HepG2 (cell line): Measurements from ENCODE around the gene GFRA3. TPM values are rescaled to one million over a fixed set of nuclear protein-coding genes. Genes with fewer than 3 reads are reported as not detected.

Source experiments
- ATAC-seq: fragments of 200-7000 bp; cut with Tn5 transposase; 3 replicates; pipeline ENCODE4 v1.9.1; 2020; ENCODE audit warnings: mild to moderate bottlenecking, moderate library complexity
- Bru-seq: library from RNA; stranded (reverse); fragments of 400-500 nt; gene quantifications from one replicate; lab custom pipeline; 2021; lab: Mats Ljungman, UMichigan
- BruChase-seq, 2 experiments: library from RNA; stranded (reverse); fragments of 400-500 nt; gene quantifications; one replicate each; lab custom pipeline; 2021; lab: Mats Ljungman, UMichigan
- BruUV-seq: library from RNA; stranded (reverse); fragments of 400-500 nt; replicated peaks from 2 replicates; lab custom pipeline; 2021; lab: Mats Ljungman, UMichigan
- CTCF ChIA-PET: fragments of 300-600 bp; formaldehyde crosslinking; extraction: SDS; loops from one replicate; lab custom pipeline; 2021; ENCODE audit warnings: low total read pairs, inconsistent platforms, low intra/inter-chr PET ratio; lab: Yijun Ruan, JAX
- POLR2A ChIA-PET: fragments of 350-600 bp; sonication (Branson Sonifier 250); formaldehyde crosslinking; loops from one replicate; lab custom pipeline; 2020; ENCODE audit warnings: antibody characterized with exemption, inconsistent platforms; lab: Yijun Ruan, JAX
- DNase-seq: peaks from one replicate; pipeline ENCODE4 v3.0.0-alpha.2; 2015; ENCODE audit warnings: low spot score
- FAIRE-seq: peaks from 3 replicates; lab custom pipeline; 2011; peaks lifted over from hg19 to GRCh38; lab: Jason Lieb, UNC
- H2AFZ ChIP-seq: one replicate; pipeline ENCODE4 v1.6.1; 2011; ENCODE audit warnings: low read length, inconsistent platforms
- H3K27ac ChIP-seq: fragments of 300-600 bp; 3 replicates; pipeline ENCODE4 v1.8.0; 2011; ENCODE audit warnings: mixed run types, mild to moderate bottlenecking, mixed read lengths, low read length, inconsistent platforms; ENCODE audit not compliant: insufficient read depth; ENCODE audit errors: extremely low read length
- H3K27me3 ChIP-seq, 2 experiments: fragments of 200-600 bp in 1 of 2; 2 replicates in 1 of 2; 3 replicates in 1 of 2; pipeline versions ENCODE4 v1.6.0 to v1.8.0; 2011; ENCODE audit warnings: low read length in 2 of 2, mild to moderate bottlenecking in 2 of 2, moderate library complexity in 2 of 2, inconsistent platforms in 1 of 2; ENCODE audit not compliant: insufficient read depth in 2 of 2, control insufficient read depth in 1 of 2
- H3K36me3 ChIP-seq, 2 experiments: fragments of 200-600 bp in 1 of 2; replicated peaks in 1 of 2; 2 replicates in 1 of 2; 3 replicates in 1 of 2; pipeline versions ENCODE4 v1.5.1 to v1.8.0; 2011; ENCODE audit warnings: low read length in 2 of 2, inconsistent platforms in 1 of 2; ENCODE audit not compliant: insufficient read depth in 2 of 2, control insufficient read depth in 1 of 2
- H3K4me1 ChIP-seq: 2 replicates; pipeline ENCODE4 v1.5.1; 2012; ENCODE audit warnings: low read length, inconsistent platforms; ENCODE audit not compliant: insufficient read depth
- H3K4me2 ChIP-seq: 2 replicates; pipeline ENCODE4 v1.6.0; 2011; ENCODE audit warnings: low read depth, low read length, inconsistent platforms
- H3K4me3 ChIP-seq, 3 experiments: fragments of 200-600 bp in 1 of 3; sonication (generic), shearing (Covaris generic) in 1 of 3; replicated peaks in 1 of 3; 2 replicates each; pipeline ENCODE4 v1.5.1; 2011 to 2016; ENCODE audit warnings: low read length in 3 of 3, inconsistent platforms in 2 of 3, low read depth in 2 of 3, mild to moderate bottlenecking in 2 of 3, control low read depth in 1 of 3, mixed read lengths in 1 of 3; ENCODE audit not compliant: insufficient read depth in 1 of 3
- H3K79me2 ChIP-seq: one replicate; pipeline ENCODE4 v1.6.1; 2011; ENCODE audit warnings: low read length, inconsistent platforms; ENCODE audit not compliant: insufficient read depth
- H3K9ac ChIP-seq: 2 replicates; pipeline ENCODE4 v1.6.0; 2011; ENCODE audit warnings: mild to moderate bottlenecking, low read depth, low read length, inconsistent platforms; ENCODE audit not compliant: insufficient read depth
- H3K9me3 ChIP-seq: 2 replicates; pipeline ENCODE4 v1.5.1; 2012; ENCODE audit warnings: mild to moderate bottlenecking, low read length
- H4K20me1 ChIP-seq: 2 replicates; pipeline ENCODE4 v1.6.0; 2011; ENCODE audit warnings: inconsistent platforms, mild to moderate bottlenecking, low read length, moderate library complexity; ENCODE audit not compliant: insufficient read depth
- ATF7-NPFF ChIP-seq: sonication (generic); formaldehyde crosslinking; IDR thresholded peaks from 2 replicates; pipeline ENCODE4 v1.8.1; 2023; ENCODE audit warnings: mild to moderate bottlenecking, low read depth, missing genetic modification reagents, moderate library complexity
- SP2 ChIP-seq: sonication (generic); formaldehyde crosslinking; IDR thresholded peaks from 2 replicates; pipeline ENCODE4 v1.5.1; 2020; ENCODE audit warnings: mild to moderate bottlenecking, missing genetic modification reagents
- ZNF263 ChIP-seq: sonication (generic); formaldehyde crosslinking; IDR thresholded peaks from 2 replicates; pipeline ENCODE4 v1.4.0; 2020; ENCODE audit warnings: missing genetic modification reagents
- ZNF768 ChIP-seq: sonication (generic); formaldehyde crosslinking; IDR thresholded peaks from 2 replicates; pipeline ENCODE4 v1.4.0; 2020; ENCODE audit warnings: missing genetic modification reagents
- ZNF878 ChIP-seq: sonication (generic); formaldehyde crosslinking; IDR thresholded peaks from 2 replicates; pipeline ENCODE4 v1.8.1; 2023; ENCODE audit warnings: mild to moderate bottlenecking, missing genetic modification reagents, moderate library complexity
- WGBS: methylation state at CpG from one replicate; pipeline ENCODE4 v1.1.6; 2017; ENCODE audit warnings: low lambda C conversion rate; 5-methylcytosine and 5-hydroxymethylcytosine counted together
- in situ Hi-C: cut with HindIII; loops from 2 replicates; pipeline ENCODE4 v1.10.0; 2017; ENCODE audit warnings: low pct_unique_long_range_greater_than_20kb; ENCODE audit not compliant: extremely low pct_ligation_motif_present
- intact Hi-C: fragments of 100-400 bp; cut with micrococcal nuclease; formaldehyde crosslinking; loops from one replicate; pipeline ENCODE4 v1.10.0; 2022; ENCODE audit not compliant: unreplicated experiment
- long read RNA-seq, 2 experiments: library from RNA in 1 of 2; library from polyadenylated mRNA in 1 of 2; stranded (forward) in 1 of 2; unstranded in 1 of 2; transcript quantifications; one replicate each; pipeline ENCODE4 v2.0.0, GENCODE V29; 2019 to 2022
- polyA minus RNA-seq, 3 experiments: library from RNA; depleted of rRNA, polyadenylated mRNA; stranded (reverse); fragments of >200 nt; gene quantifications; 2 replicates each; pipeline ENCODE4 v1.2.3, GENCODE V29; 2011; ENCODE audit warnings: low replicate concordance in 1 of 3
- polyA plus RNA-seq, 8 experiments: library from polyadenylated mRNA; depleted of rRNA in 3 of 8; stranded (reverse) in 7 of 8; unstranded in 1 of 8; fragments of >200 nt; fragmentation: Illumina TruSeq in 4 of 8; extraction: Trizol in 4 of 8; gene quantifications; 2 replicates each; pipeline versions ENCODE4 v1.2.1 to v1.2.3, GENCODE V29; 2011 to 2016; ENCODE audit warnings: low read depth in 4 of 8, missing spikeins in 1 of 8, mixed read lengths in 1 of 8; ENCODE audit not compliant: insufficient read depth in 1 of 8
- total RNA-seq, 5 experiments: library from RNA; depleted of rRNA; stranded (reverse); fragments of >200 nt; fragmentation: Illumina TruSeq; extraction: Trizol; gene quantifications; 2 replicates each; pipeline ENCODE4 v1.2.3, GENCODE V29; 2016; ENCODE audit warnings: low read depth in 1 of 5
- TF ChIP-seq, protein P1 (sequence below): sonication (generic); formaldehyde crosslinking; IDR thresholded peaks from 2 replicates; pipeline ENCODE4 v1.5.0; 2020; ENCODE audit warnings: mild to moderate bottlenecking, missing genetic modification reagents, moderate library complexity
- TF ChIP-seq, protein P2 (sequence below): sonication (generic); formaldehyde crosslinking; IDR thresholded peaks from 2 replicates; pipeline ENCODE4 v1.4.0; 2020; ENCODE audit warnings: missing genetic modification reagents
- TF ChIP-seq, protein P3 (sequence below): sonication (generic); formaldehyde crosslinking; IDR thresholded peaks from 2 replicates; pipeline ENCODE4 v1.4.0; 2020; ENCODE audit warnings: mild to moderate bottlenecking, missing genetic modification reagents, borderline replicate concordance

GFRA3 gene, protein sequence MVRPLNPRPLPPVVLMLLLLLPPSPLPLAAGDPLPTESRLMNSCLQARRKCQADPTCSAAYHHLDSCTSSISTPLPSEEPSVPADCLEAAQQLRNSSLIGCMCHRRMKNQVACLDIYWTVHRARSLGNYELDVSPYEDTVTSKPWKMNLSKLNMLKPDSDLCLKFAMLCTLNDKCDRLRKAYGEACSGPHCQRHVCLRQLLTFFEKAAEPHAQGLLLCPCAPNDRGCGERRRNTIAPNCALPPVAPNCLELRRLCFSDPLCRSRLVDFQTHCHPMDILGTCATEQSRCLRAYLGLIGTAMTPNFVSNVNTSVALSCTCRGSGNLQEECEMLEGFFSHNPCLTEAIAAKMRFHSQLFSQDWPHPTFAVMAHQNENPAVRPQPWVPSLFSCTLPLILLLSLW
- total RNA-seq (2016; rRNA removed; fragmentation: Illumina TruSeq; extraction: Trizol): 0.10 and 0.27 TPM in 2 replicates
- total RNA-seq (2016; cell fraction: cytosol; rRNA removed; fragmentation: Illumina TruSeq; extraction: Trizol; ENCODE audit: low read depth): not detected in 2 replicates
- 0.24 TPM in 1 of 2 replicates, not detected in the other for total RNA-seq (2016; cell fraction: insoluble cytoplasmic fraction; rRNA removed; fragmentation: Illumina TruSeq; extraction: Trizol)
- 0.14 and 0.28 TPM in 2 replicates for total RNA-seq (2016; cell fraction: membrane; rRNA removed; fragmentation: Illumina TruSeq; extraction: Trizol)
- total RNA-seq (2016; cell fraction: nucleus; rRNA removed; fragmentation: Illumina TruSeq; extraction: Trizol): 0.31 and 0.47 TPM in 2 replicates
- polyA plus RNA-seq (2011; rRNA removed): 0.30 and 0.48 TPM in 2 replicates
- polyA plus RNA-seq (2011; cell fraction: cytosol; rRNA removed): 0.33 and 0.40 TPM in 2 replicates
- polyA plus RNA-seq (2011; cell fraction: nucleus; rRNA removed): 0.19 and 0.28 TPM in 2 replicates
- 0.43 and 0.91 TPM in 2 replicates for polyA plus RNA-seq (2012)
- 0.18 and 0.20 TPM in 2 replicates for polyA plus RNA-seq (2016; cell fraction: cytosol; fragmentation: Illumina TruSeq; extraction: Trizol; ENCODE audit: low read depth)
- polyA plus RNA-seq (2016; cell fraction: insoluble cytoplasmic fraction; fragmentation: Illumina TruSeq; extraction: Trizol; ENCODE audit: low read depth): 0.34 and 0.48 TPM in 2 replicates
- 0.33 and 0.35 TPM in 2 replicates for polyA plus RNA-seq (2016; cell fraction: membrane; fragmentation: Illumina TruSeq; extraction: Trizol; ENCODE audit: low read depth)
- polyA plus RNA-seq (2016; cell fraction: nucleus; fragmentation: Illumina TruSeq; extraction: Trizol; ENCODE audit: insufficient read depth, low read depth): 0.73 and 1.1 TPM in 2 replicates
- 0.32 and 0.44 TPM in 2 replicates for polyA minus RNA-seq (2011; rRNA and poly(A)+ RNA removed; ENCODE audit: low replicate concordance)
- not detected in 2 replicates for polyA minus RNA-seq (2011; cell fraction: cytosol; rRNA and poly(A)+ RNA removed)
- not detected in 2 replicates for polyA minus RNA-seq (2011; cell fraction: nucleus; rRNA and poly(A)+ RNA removed)
- percentile 8 among the genes with signal in this experiment for Bru-seq, nascent RNA
- percentile 9 among the genes with signal in this experiment for BruChase-seq, experiment 1, labeled RNA remaining after a 6-hour chase
- percentile 21 among the genes with signal in this experiment for BruChase-seq, experiment 2, labeled RNA remaining after a 2-hour chase
- long read RNA-seq, experiment 1, partial matches to known transcripts: 0 of 1 reads
- long read RNA-seq, experiment 1, other reads (novel, unspliced or antisense): 0 of 1 reads
- long read RNA-seq, experiment 2, partial matches to known transcripts: 1 of 2 reads
- long read RNA-seq, experiment 2, other reads (novel, unspliced or antisense): 0 of 2 reads

DNA sequence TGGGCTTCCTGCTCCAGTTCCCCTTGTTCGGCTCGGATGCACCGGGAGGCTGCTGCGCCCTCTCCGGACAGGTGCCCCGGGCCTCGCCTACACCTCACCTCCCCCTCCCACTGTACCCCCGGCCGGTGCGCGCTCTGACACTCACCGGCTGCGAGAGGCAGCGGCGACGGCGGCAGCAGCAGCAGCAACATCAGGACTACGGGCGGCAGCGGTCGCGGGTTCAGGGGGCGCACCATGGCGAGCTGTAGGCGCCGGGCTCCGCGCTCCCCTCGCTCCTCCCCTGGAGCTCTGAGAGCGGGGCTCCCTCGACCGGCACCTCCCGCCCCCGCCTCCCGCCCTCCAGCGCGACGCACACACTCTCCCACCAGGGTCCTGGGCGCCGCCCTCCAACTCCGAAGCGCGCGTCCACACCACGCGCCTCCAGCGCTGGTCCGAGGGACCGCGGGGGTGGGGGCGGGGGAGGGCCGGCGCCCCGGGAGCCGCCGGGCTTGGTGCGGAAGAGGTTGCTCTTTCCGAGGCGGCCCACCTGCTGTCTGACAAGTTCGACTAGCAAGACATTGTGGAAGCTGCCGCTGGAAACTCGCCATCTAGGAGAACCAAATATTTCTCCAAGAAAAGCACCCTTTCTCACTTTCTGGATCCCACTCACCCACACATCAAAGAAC lies at the start of gene GFRA3:
Gene GFRA3, minus strand, starts transcription at position 433 of the 665 bp plus-strand sequence. Its CDS starts 197 bp downstream, at position 236.
- 75% methylated on average over 13 of the region's 62 CpGs for WGBS
- H3K9ac ChIP-seq: no peak within 1 kb of the TSS
- H3K27ac ChIP-seq: no peak within 1 kb of the TSS
- H4K20me1 ChIP-seq: no peaks in the 10 kb centered on the region
- no peak for DNase-seq
- H3K27me3 ChIP-seq: peaks cover 0 to 16% of the 10 kb centered on the region in 2 experiments; a peak in 3 of 5 replicates
- ChIA-PET POLR2A (no interaction called here), CTCF (no interaction called here)
- H2AFZ ChIP-seq: peak within 1 kb of the TSS; percentile 27
- intact Hi-C loops (no loop called here), in situ Hi-C loops (loop anchor here (5.0 kb wide), 1 partner anchor 52 kb away; no protein-coding TSS in a partner anchor)
- FAIRE-seq: no peak
- peak; percentile 38 for ATAC-seq
- H3K4me3 ChIP-seq: peak within 1 kb of the TSS; percentile 40 to 66 (median 50); a peak in 5 of 6 replicates
- H3K9me3 ChIP-seq: no peaks in the 10 kb centered on the region
- peaks cover 33% of the 10 kb centered on the region for H3K4me1 ChIP-seq
- no peaks in the 10 kb centered on the region for H3K36me3 ChIP-seq
- no peaks in the 10 kb centered on the region for H3K79me2 ChIP-seq
- peak within 1 kb of the TSS; percentile 69 for H3K4me2 ChIP-seq
- BruUV-seq: no TSS peak
- TF ChIP-seq ZNF878 (CRISPR knock-in tag) (no peak), ATF7-NPFF (CRISPR knock-in tag) (no peak), ZNF263 (0 out of 2 replicates have a peak, but pooled peaks have one; percentile 18), SP2 (CRISPR knock-in tag) (no peak), ZNF768 (CRISPR knock-in tag) (peak; percentile 23; the same call in 1 of the 2 replicates)
- TF ChIP-seq, protein P1, sequence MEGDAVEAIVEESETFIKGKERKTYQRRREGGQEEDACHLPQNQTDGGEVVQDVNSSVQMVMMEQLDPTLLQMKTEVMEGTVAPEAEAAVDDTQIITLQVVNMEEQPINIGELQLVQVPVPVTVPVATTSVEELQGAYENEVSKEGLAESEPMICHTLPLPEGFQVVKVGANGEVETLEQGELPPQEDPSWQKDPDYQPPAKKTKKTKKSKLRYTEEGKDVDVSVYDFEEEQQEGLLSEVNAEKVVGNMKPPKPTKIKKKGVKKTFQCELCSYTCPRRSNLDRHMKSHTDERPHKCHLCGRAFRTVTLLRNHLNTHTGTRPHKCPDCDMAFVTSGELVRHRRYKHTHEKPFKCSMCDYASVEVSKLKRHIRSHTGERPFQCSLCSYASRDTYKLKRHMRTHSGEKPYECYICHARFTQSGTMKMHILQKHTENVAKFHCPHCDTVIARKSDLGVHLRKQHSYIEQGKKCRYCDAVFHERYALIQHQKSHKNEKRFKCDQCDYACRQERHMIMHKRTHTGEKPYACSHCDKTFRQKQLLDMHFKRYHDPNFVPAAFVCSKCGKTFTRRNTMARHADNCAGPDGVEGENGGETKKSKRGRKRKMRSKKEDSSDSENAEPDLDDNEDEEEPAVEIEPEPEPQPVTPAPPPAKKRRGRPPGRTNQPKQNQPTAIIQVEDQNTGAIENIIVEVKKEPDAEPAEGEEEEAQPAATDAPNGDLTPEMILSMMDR (CRISPR knock-in tag): peak; percentile 20; the same call in 1 of the 2 replicates
- TF ChIP-seq, protein P2, sequence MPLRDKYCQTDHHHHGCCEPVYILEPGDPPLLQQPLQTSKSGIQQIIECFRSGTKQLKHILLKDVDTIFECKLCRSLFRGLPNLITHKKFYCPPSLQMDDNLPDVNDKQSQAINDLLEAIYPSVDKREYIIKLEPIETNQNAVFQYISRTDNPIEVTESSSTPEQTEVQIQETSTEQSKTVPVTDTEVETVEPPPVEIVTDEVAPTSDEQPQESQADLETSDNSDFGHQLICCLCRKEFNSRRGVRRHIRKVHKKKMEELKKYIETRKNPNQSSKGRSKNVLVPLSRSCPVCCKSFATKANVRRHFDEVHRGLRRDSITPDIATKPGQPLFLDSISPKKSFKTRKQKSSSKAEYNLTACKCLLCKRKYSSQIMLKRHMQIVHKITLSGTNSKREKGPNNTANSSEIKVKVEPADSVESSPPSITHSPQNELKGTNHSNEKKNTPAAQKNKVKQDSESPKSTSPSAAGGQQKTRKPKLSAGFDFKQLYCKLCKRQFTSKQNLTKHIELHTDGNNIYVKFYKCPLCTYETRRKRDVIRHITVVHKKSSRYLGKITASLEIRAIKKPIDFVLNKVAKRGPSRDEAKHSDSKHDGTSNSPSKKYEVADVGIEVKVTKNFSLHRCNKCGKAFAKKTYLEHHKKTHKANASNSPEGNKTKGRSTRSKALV (CRISPR knock-in tag): peak; percentile 80
- TF ChIP-seq, protein P3, sequence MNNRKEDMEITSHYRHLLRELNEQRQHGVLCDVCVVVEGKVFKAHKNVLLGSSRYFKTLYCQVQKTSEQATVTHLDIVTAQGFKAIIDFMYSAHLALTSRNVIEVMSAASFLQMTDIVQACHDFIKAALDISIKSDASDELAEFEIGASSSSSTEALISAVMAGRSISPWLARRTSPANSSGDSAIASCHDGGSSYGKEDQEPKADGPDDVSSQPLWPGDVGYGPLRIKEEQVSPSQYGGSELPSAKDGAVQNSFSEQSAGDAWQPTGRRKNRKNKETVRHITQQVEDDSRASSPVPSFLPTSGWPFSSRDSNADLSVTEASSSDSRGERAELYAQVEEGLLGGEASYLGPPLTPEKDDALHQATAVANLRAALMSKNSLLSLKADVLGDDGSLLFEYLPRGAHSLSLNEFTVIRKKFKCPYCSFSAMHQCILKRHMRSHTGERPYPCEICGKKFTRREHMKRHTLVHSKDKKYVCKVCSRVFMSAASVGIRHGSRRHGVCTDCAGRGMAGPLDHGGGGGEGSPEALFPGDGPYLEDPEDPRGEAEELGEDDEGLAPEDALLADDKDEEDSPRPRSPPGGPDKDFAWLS (CRISPR knock-in tag): no peak
